ENCODE data around the gene SMYD3. TPM values are rescaled to one million over a fixed set of nuclear protein-coding genes. Genes with fewer than 3 reads are reported as not detected.

SMYD3 gene
- total RNA-seq, 1 experiment from 2014 or later, result 17.4 TPM

DNA sequence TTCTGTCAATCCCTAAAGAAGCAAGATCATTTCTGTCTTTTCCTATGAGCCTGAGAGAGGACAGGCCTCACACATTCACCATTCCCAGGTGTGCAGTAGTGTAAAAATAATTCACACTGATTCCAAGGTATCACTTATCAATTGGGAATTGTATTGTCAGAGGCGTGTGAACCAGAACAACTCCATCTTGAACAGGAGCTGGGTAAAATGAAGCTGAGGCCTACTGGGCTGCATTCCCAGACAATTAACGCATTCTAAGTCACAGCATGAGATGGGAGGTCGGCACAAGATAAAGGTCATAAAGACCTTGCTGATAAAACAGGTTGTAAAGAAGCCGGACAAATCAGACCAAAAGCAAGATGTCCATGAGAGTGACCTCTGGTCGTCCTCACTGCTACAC is 239.2 kb downstream of the SMYD3 start:
- no peak for TF ChIP-seq REST (IDR thresholded peaks at IDR 0.05; ENCODE audit: insufficient read depth in 1 of 2, low read depth in 2 of 2, low read length in 1 of 2)
- TF ChIP-seq POLR2AphosphoS5 (IDR thresholded peaks at IDR 0.05; ENCODE audit: low read depth, low read length), result no peak
- no peak for TF ChIP-seq SIN3A (IDR thresholded peaks at IDR 0.05; ENCODE audit: borderline replicate concordance, insufficient read depth, low read depth, low read length)
- TF ChIP-seq, protein P1, sequence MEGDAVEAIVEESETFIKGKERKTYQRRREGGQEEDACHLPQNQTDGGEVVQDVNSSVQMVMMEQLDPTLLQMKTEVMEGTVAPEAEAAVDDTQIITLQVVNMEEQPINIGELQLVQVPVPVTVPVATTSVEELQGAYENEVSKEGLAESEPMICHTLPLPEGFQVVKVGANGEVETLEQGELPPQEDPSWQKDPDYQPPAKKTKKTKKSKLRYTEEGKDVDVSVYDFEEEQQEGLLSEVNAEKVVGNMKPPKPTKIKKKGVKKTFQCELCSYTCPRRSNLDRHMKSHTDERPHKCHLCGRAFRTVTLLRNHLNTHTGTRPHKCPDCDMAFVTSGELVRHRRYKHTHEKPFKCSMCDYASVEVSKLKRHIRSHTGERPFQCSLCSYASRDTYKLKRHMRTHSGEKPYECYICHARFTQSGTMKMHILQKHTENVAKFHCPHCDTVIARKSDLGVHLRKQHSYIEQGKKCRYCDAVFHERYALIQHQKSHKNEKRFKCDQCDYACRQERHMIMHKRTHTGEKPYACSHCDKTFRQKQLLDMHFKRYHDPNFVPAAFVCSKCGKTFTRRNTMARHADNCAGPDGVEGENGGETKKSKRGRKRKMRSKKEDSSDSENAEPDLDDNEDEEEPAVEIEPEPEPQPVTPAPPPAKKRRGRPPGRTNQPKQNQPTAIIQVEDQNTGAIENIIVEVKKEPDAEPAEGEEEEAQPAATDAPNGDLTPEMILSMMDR (IDR thresholded peaks at IDR 0.05), result no peak
- Histone ChIP-seq H3K27ac (ENCODE audit: low read length) (no peak overlapping the region), H3K4me1 (ENCODE audit: control insufficient read depth, insufficient read depth, low read length) (no peaks in the 10 kb centered on the region), H3K36me3 (ENCODE audit: control insufficient read depth, insufficient read depth, low read length) (no peaks in the 10 kb centered on the region), H3K4me3 (ENCODE audit: low read depth in 2 of 2, low read length in 2 of 2) (no peak overlapping the region), H3K9me3 (ENCODE audit: control insufficient read depth, insufficient read depth, low read depth, low read length) (no peaks in the 10 kb centered on the region), H3K27me3 (ENCODE audit: control insufficient read depth, insufficient read depth, low read length) (no peaks in the 10 kb centered on the region)
- ATAC-seq (no peak), DNase-seq (ENCODE audit: low read depth, low spot score) (no peak)
- in situ Hi-C loops (cut with HindIII; ENCODE audit: low pct_unique_long_range_greater_than_20kb, low sequenced_read_pairs) (no loop called here), intact Hi-C loops (cut with micrococcal nuclease; ENCODE audit: unreplicated experiment) (no loop called here)
- BruUV-seq (replicated peaks), result no TSS peak
- POLR2A ChIA-PET, result no interaction called here
- CTCF ChIA-PET, result no interaction called here

GRCh38 chr1:246267426-246267825 is 239.7 kb downstream of the SMYD3 start:
- Histone ChIP-seq H3K4me1 (ENCODE audit: control insufficient read depth, insufficient read depth, low read length) (no peaks in the 10 kb centered on the region), H3K4me3 (ENCODE audit: low read depth in 2 of 2, low read length in 2 of 2) (no peak overlapping the region), H3K27me3 (ENCODE audit: control insufficient read depth, insufficient read depth, low read length) (no peaks in the 10 kb centered on the region), H3K27ac (ENCODE audit: low read length) (no peak overlapping the region), H3K36me3 (ENCODE audit: control insufficient read depth, insufficient read depth, low read length) (no peaks in the 10 kb centered on the region), H3K9me3 (ENCODE audit: control insufficient read depth, insufficient read depth, low read depth, low read length) (no peaks in the 10 kb centered on the region)
- DNase-seq (ENCODE audit: low read depth, low spot score) (no peak), ATAC-seq (no peak)
- intact Hi-C loops (cut with micrococcal nuclease; ENCODE audit: unreplicated experiment), result no loop called here
- no TSS peak for BruUV-seq (replicated peaks)
- ChIA-PET POLR2A (no interaction called here), CTCF (no interaction called here)
- no peak for TF ChIP-seq REST (IDR thresholded peaks at IDR 0.05; ENCODE audit: insufficient read depth in 1 of 2, low read depth in 2 of 2, low read length in 1 of 2)
- TF ChIP-seq TCF7L2 (IDR thresholded peaks at IDR 0.05; ENCODE audit: low read depth, low read length), result no peak
- TF ChIP-seq SIN3A (IDR thresholded peaks at IDR 0.05; ENCODE audit: borderline replicate concordance, insufficient read depth, low read depth, low read length), result no peak
- TF ChIP-seq POLR2AphosphoS5 (IDR thresholded peaks at IDR 0.05; ENCODE audit: low read depth, low read length), result no peak
- TF ChIP-seq, protein P1 (IDR thresholded peaks at IDR 0.05), result no peak
- in situ Hi-C loops (cut with HindIII; ENCODE audit: low pct_unique_long_range_greater_than_20kb, low sequenced_read_pairs), result no loop called here

Data from Panc1 (cell line).